Mammary epithelial cell (primary cell): ENCODE results near the gene DGKQ.

Experiments used
- CTCF ChIP-seq, 2 donors: IDR thresholded peaks in 1 of 2; conservative IDR thresholded peaks in 1 of 2; 2 replicates each; pipeline ENCODE4 v1.5.1; 2011 to 2012; ENCODE audit warnings: inconsistent platforms in 2 of 2, low read length in 2 of 2, mild to moderate bottlenecking in 2 of 2, control low read depth in 1 of 2, low read depth in 1 of 2; ENCODE audit not compliant: insufficient read depth in 1 of 2; ENCODE audit errors: extremely low read depth in 1 of 2
- EZH2 ChIP-seq: IDR thresholded peaks from 2 replicates; pipeline ENCODE4 v1.6.1; 2012; ENCODE audit warnings: low read length, inconsistent platforms, borderline replicate concordance

GRCh38 chr4:988726-989721 lies 15.7 kb upstream of the DGKQ start:
- no peak for TF ChIP-seq CTCF (conservative IDR thresholded peaks at IDR 0.05 in 1 of 2, IDR thresholded peaks at IDR 0.05 in 1 of 2; ENCODE audit: extremely low read depth in 1 of 2, insufficient read depth in 1 of 2, low read depth in 1 of 2, low read length in 2 of 2)
- no peak for TF ChIP-seq EZH2
